Activated naive CD8-positive, alpha-beta T cell (primary cell): ENCODE data around the gene ZNF200.
A peak's percentile ranks its signal among the peaks of the same experiment; 100 is the strongest.

Source experiments
- H3K27ac Mint-ChIP-seq: one replicate; pipeline ENCODE4 v1.8.0; 2021; ENCODE audit warnings: mixed read lengths
- H3K27me3 Mint-ChIP-seq: one replicate; pipeline ENCODE4 v1.8.0; 2021; ENCODE audit warnings: mixed read lengths
- H3K36me3 Mint-ChIP-seq: one replicate; pipeline ENCODE4 v1.8.0; 2021; ENCODE audit warnings: mixed read lengths
- H3K4me1 Mint-ChIP-seq: one replicate; pipeline ENCODE4 v1.8.0; 2021; ENCODE audit warnings: low read depth, mixed read lengths
- H3K4me3 Mint-ChIP-seq: one replicate; pipeline ENCODE4 v1.8.0; 2021; ENCODE audit warnings: mild to moderate bottlenecking, mixed read lengths
- H3K9me3 Mint-ChIP-seq: one replicate; pipeline ENCODE4 v1.8.0; 2021; ENCODE audit warnings: low read depth, mixed read lengths

ZNF200 gene

GRCh38 chr16:3262517-3262916, 27.6 kb upstream of the ZNF200 start:
- H3K4me1 Mint-ChIP-seq = peaks cover 37% of the 10 kb centered on the region
- H3K27ac Mint-ChIP-seq = peak overlapping the region; percentile 92
- H3K36me3 Mint-ChIP-seq = no peaks in the 10 kb centered on the region
- H3K9me3 Mint-ChIP-seq = no peaks in the 10 kb centered on the region
- no peaks in the 10 kb centered on the region for H3K27me3 Mint-ChIP-seq
- H3K4me3 Mint-ChIP-seq = peak overlapping the region; percentile 60

GRCh38 chr16:3259836-3260235, 24.9 kb upstream of the ZNF200 start:
- H3K36me3 Mint-ChIP-seq = no peaks in the 10 kb centered on the region
- peaks cover 21% of the 10 kb centered on the region for H3K4me1 Mint-ChIP-seq
- no peaks in the 10 kb centered on the region for H3K27me3 Mint-ChIP-seq

GRCh38 chr16:3256866-3257465, 22.0 kb upstream of the ZNF200 start:
- Mint-ChIP-seq H3K27ac (no peak overlapping the region), H3K4me1 (peaks cover 2% of the 10 kb centered on the region), H3K4me3 (no peak overlapping the region), H3K9me3 (no peaks in the 10 kb centered on the region), H3K27me3 (peaks cover 2% of the 10 kb centered on the region), H3K36me3 (no peaks in the 10 kb centered on the region)

More at GRCh38 chr16:3259836-3260235, 24.9 kb upstream of the ZNF200 start:
- Mint-ChIP-seq H3K4me3 (no peak overlapping the region), H3K9me3 (no peaks in the 10 kb centered on the region), H3K27ac (no peak overlapping the region)

- no peaks in the 10 kb centered on the region for H3K4me1 Mint-ChIP-seq
Measured at GRCh38 chr16:3256146-3256865, 21.3 kb upstream of the ZNF200 start, which contains the start of gene MEFV. Gene MEFV, minus strand, starts transcription at chr16:3256633. Its CDS starts 46 bp downstream, at chr16:3256587.

GRCh38 chr16:3254309-3254708, 19.4 kb upstream of the ZNF200 start:
- Mint-ChIP-seq H3K9me3 (no peaks in the 10 kb centered on the region), H3K4me3 (no peak overlapping the region), H3K4me1 (no peaks in the 10 kb centered on the region), H3K36me3 (no peaks in the 10 kb centered on the region), H3K27ac (no peak overlapping the region), H3K27me3 (peaks cover 2% of the 10 kb centered on the region)

More at GRCh38 chr16:3256146-3256865, 21.3 kb upstream of the ZNF200 start, which contains the start of gene MEFV:
- no peaks in the 10 kb centered on the region for H3K9me3 Mint-ChIP-seq
- peaks cover 2% of the 10 kb centered on the region for H3K27me3 Mint-ChIP-seq
- H3K36me3 Mint-ChIP-seq = no peaks in the 10 kb centered on the region
- H3K27ac Mint-ChIP-seq = no peak within 1 kb of the TSS
- no peak within 1 kb of the TSS for H3K4me3 Mint-ChIP-seq

- Mint-ChIP-seq H3K4me1 (no peaks in the 10 kb centered on the region), H3K4me3 (no peak overlapping the region), H3K9me3 (no peaks in the 10 kb centered on the region), H3K27me3 (peaks cover 2% of the 10 kb centered on the region), H3K36me3 (no peaks in the 10 kb centered on the region), H3K27ac (no peak overlapping the region)
Measured at GRCh38 chr16:3252967-3253366, 18.0 kb upstream of the ZNF200 start.

GRCh38 chr16:3249451-3249850, 14.5 kb upstream of the ZNF200 start:
- H3K9me3 Mint-ChIP-seq = no peaks in the 10 kb centered on the region
- no peak overlapping the region for H3K4me3 Mint-ChIP-seq
- H3K27ac Mint-ChIP-seq = no peak overlapping the region
- no peaks in the 10 kb centered on the region for H3K4me1 Mint-ChIP-seq
- H3K27me3 Mint-ChIP-seq = no peaks in the 10 kb centered on the region
- no peaks in the 10 kb centered on the region for H3K36me3 Mint-ChIP-seq

GRCh38 chr16:3249020-3249419, 14.1 kb upstream of the ZNF200 start:
- Mint-ChIP-seq H3K36me3 (no peaks in the 10 kb centered on the region), H3K9me3 (no peaks in the 10 kb centered on the region), H3K27ac (no peak overlapping the region), H3K27me3 (peaks cover 1% of the 10 kb centered on the region), H3K4me1 (peaks cover 1% of the 10 kb centered on the region), H3K4me3 (no peak overlapping the region)

GRCh38 chr16:3248596-3248995, 13.6 kb upstream of the ZNF200 start:
- Mint-ChIP-seq H3K27ac (no peak overlapping the region), H3K36me3 (no peaks in the 10 kb centered on the region), H3K27me3 (peaks cover 2% of the 10 kb centered on the region), H3K4me1 (peaks cover 2% of the 10 kb centered on the region), H3K9me3 (no peaks in the 10 kb centered on the region), H3K4me3 (no peak overlapping the region)

- Mint-ChIP-seq H3K4me3 (no peak overlapping the region), H3K27ac (no peak overlapping the region), H3K36me3 (no peaks in the 10 kb centered on the region), H3K9me3 (no peaks in the 10 kb centered on the region), H3K4me1 (peaks cover 2% of the 10 kb centered on the region), H3K27me3 (peaks cover 2% of the 10 kb centered on the region)
Measured at GRCh38 chr16:3246876-3247275, 11.9 kb upstream of the ZNF200 start.

GRCh38 chr16:3246002-3246401, 11.0 kb upstream of the ZNF200 start:
- H3K27me3 Mint-ChIP-seq = peaks cover 2% of the 10 kb centered on the region
- peaks cover 2% of the 10 kb centered on the region for H3K4me1 Mint-ChIP-seq
- H3K36me3 Mint-ChIP-seq = no peaks in the 10 kb centered on the region
- H3K27ac Mint-ChIP-seq = no peak overlapping the region
- no peak overlapping the region for H3K4me3 Mint-ChIP-seq
- H3K9me3 Mint-ChIP-seq = no peaks in the 10 kb centered on the region

GRCh38 chr16:3243882-3244281, 8.9 kb upstream of the ZNF200 start:
- Mint-ChIP-seq H3K36me3 (no peaks in the 10 kb centered on the region), H3K9me3 (no peaks in the 10 kb centered on the region), H3K27ac (no peak overlapping the region), H3K4me1 (peaks cover 2% of the 10 kb centered on the region), H3K4me3 (no peak overlapping the region), H3K27me3 (peaks cover 2% of the 10 kb centered on the region)

GRCh38 chr16:3242709-3243108, 7.8 kb upstream of the ZNF200 start:
- H3K4me1 Mint-ChIP-seq = peaks cover 2% of the 10 kb centered on the region
- H3K9me3 Mint-ChIP-seq = no peaks in the 10 kb centered on the region
- H3K27me3 Mint-ChIP-seq = peaks cover 2% of the 10 kb centered on the region
- H3K36me3 Mint-ChIP-seq = no peaks in the 10 kb centered on the region
- no peak overlapping the region for H3K4me3 Mint-ChIP-seq
- H3K27ac Mint-ChIP-seq = no peak overlapping the region

GRCh38 chr16:3241761-3242160, 6.8 kb upstream of the ZNF200 start:
- H3K9me3 Mint-ChIP-seq = no peaks in the 10 kb centered on the region
- no peaks in the 10 kb centered on the region for H3K36me3 Mint-ChIP-seq

GRCh38 chr16:3235856-3236669, 1.1 kb upstream of the ZNF200 start:
- H3K4me3 Mint-ChIP-seq = peak overlapping the region; percentile 80
- H3K36me3 Mint-ChIP-seq = peaks cover 21% of the 10 kb centered on the region
- H3K9me3 Mint-ChIP-seq = no peaks in the 10 kb centered on the region
- H3K4me1 Mint-ChIP-seq = peaks cover 31% of the 10 kb centered on the region
- H3K27me3 Mint-ChIP-seq = no peaks in the 10 kb centered on the region
- H3K27ac Mint-ChIP-seq = peak overlapping the region; percentile 67

More at GRCh38 chr16:3241761-3242160, 6.8 kb upstream of the ZNF200 start:
- Mint-ChIP-seq H3K4me1 (peaks cover 2% of the 10 kb centered on the region), H3K27me3 (peaks cover 2% of the 10 kb centered on the region), H3K27ac (no peak overlapping the region), H3K4me3 (no peak overlapping the region)
